Ectodermal cell (in vitro differentiated cells): ENCODE measurements around the gene L2HGDH.
A peak's percentile ranks its signal among the peaks of the same experiment; 100 is the strongest.

Experiments
- H3K27ac ChIP-seq: 2 replicates; pipeline ENCODE4 v1.7.0; 2013; ENCODE audit warnings: mild to moderate bottlenecking, low read depth, low read length; ENCODE audit not compliant: insufficient read depth, poor library complexity, severe bottlenecking
- H3K27me3 ChIP-seq: 2 replicates; pipeline ENCODE4 v1.7.0; 2013; ENCODE audit warnings: mild to moderate bottlenecking, low read length; ENCODE audit not compliant: insufficient read depth, control insufficient read depth, poor library complexity, severe bottlenecking
- H3K36me3 ChIP-seq: one replicate; pipeline ENCODE4 v1.7.0; 2013; ENCODE audit warnings: low read length; ENCODE audit not compliant: control insufficient read depth, insufficient read depth
- H3K4me1 ChIP-seq: one replicate; pipeline ENCODE4 v1.7.0; 2013; ENCODE audit warnings: low read length; ENCODE audit not compliant: control insufficient read depth, insufficient read depth
- H3K4me3 ChIP-seq: 2 replicates; pipeline ENCODE4 v1.7.0; 2013; ENCODE audit warnings: low read depth, low read length, control low read depth; ENCODE audit not compliant: insufficient read depth
- H3K9me3 ChIP-seq: 2 replicates; pipeline ENCODE4 v1.7.0; 2013; ENCODE audit warnings: mild to moderate bottlenecking, low read length, moderate library complexity; ENCODE audit not compliant: control insufficient read depth
- WGBS, 2 experiments: methylation state at CpG; one replicate each; pipeline ENCODE4 v1.1.7; 2013; ENCODE audit warnings: missing lambda C conversion rate in 2 of 2; 5-methylcytosine and 5-hydroxymethylcytosine counted together

L2HGDH gene

GRCh38 chr14:50340045-50340444, 28.0 kb upstream of the L2HGDH start:
- Histone ChIP-seq H3K36me3 (no peaks in the 10 kb centered on the region), H3K27me3 (no peaks in the 10 kb centered on the region), H3K27ac (no peak overlapping the region), H3K9me3 (no peaks in the 10 kb centered on the region), H3K4me1 (peaks cover 15% of the 10 kb centered on the region), H3K4me3 (no peak overlapping the region)
- WGBS, 2 experiments, result 93 to 95% methylated on average over 5 of the region's 5 CpGs

- Histone ChIP-seq H3K36me3 (no peaks in the 10 kb centered on the region), H3K4me3 (no peak overlapping the region), H3K4me1 (peaks cover 15% of the 10 kb centered on the region), H3K27me3 (no peaks in the 10 kb centered on the region), H3K27ac (no peak overlapping the region), H3K9me3 (no peaks in the 10 kb centered on the region)
- 84 to 88% methylated on average over 1 to 2 of the region's 3 CpGs for WGBS, 2 experiments
Measured at GRCh38 chr14:50339178-50339804, 27.3 kb upstream of the L2HGDH start.

GRCh38 chr14:50338587-50338986, 26.6 kb upstream of the L2HGDH start:
- no peaks in the 10 kb centered on the region for H3K27me3 ChIP-seq
- H3K9me3 ChIP-seq, result no peaks in the 10 kb centered on the region
- H3K4me1 ChIP-seq, result peaks cover 15% of the 10 kb centered on the region
- H3K36me3 ChIP-seq, result no peaks in the 10 kb centered on the region
- no peak overlapping the region for H3K27ac ChIP-seq
- no peak overlapping the region for H3K4me3 ChIP-seq
- 94% methylated on average over 2 of the region's 2 CpGs for WGBS, 2 experiments

- peaks cover 18% of the 10 kb centered on the region for H3K4me1 ChIP-seq
- peak overlapping the region; percentile 67 for H3K27ac ChIP-seq
- no peaks in the 10 kb centered on the region for H3K27me3 ChIP-seq
- no peaks in the 10 kb centered on the region for H3K9me3 ChIP-seq
- WGBS, 2 experiments, result 54 to 66% methylated on average over 7 of the region's 7 CpGs
- H3K4me3 ChIP-seq, result no peak overlapping the region
- no peaks in the 10 kb centered on the region for H3K36me3 ChIP-seq
Measured at GRCh38 chr14:50335989-50336824, 24.2 kb upstream of the L2HGDH start.

GRCh38 chr14:50335389-50335788, 23.4 kb upstream of the L2HGDH start:
- 22 to 36% methylated on average over 7 of the region's 7 CpGs for WGBS, 2 experiments
- Histone ChIP-seq H3K27me3 (no peaks in the 10 kb centered on the region), H3K27ac (peak overlapping the region; percentile 67), H3K4me3 (no peak overlapping the region), H3K36me3 (no peaks in the 10 kb centered on the region), H3K4me1 (peaks cover 15% of the 10 kb centered on the region), H3K9me3 (no peaks in the 10 kb centered on the region)

GRCh38 chr14:50334211-50334610, 22.2 kb upstream of the L2HGDH start:
- Histone ChIP-seq H3K27ac (no peak overlapping the region), H3K4me3 (no peak overlapping the region)
- WGBS, 2 experiments, result 90 to 91% methylated on average over 8 of the region's 8 CpGs

GRCh38 chr14:50333014-50333509, 21.0 kb upstream of the L2HGDH start:
- Histone ChIP-seq H3K27me3 (no peaks in the 10 kb centered on the region), H3K4me1 (peaks cover 15% of the 10 kb centered on the region), H3K9me3 (no peaks in the 10 kb centered on the region), H3K4me3 (no peak overlapping the region), H3K36me3 (peaks cover 2% of the 10 kb centered on the region), H3K27ac (no peak overlapping the region)
- 86% methylated on average over 3 of the region's 3 CpGs for WGBS, 2 experiments

More at GRCh38 chr14:50334211-50334610, 22.2 kb upstream of the L2HGDH start:
- Histone ChIP-seq H3K9me3 (no peaks in the 10 kb centered on the region), H3K36me3 (peaks cover under 1% of the 10 kb centered on the region), H3K4me1 (peaks cover 15% of the 10 kb centered on the region), H3K27me3 (no peaks in the 10 kb centered on the region)

GRCh38 chr14:50331596-50331995, 19.6 kb upstream of the L2HGDH start:
- Histone ChIP-seq H3K27me3 (no peaks in the 10 kb centered on the region), H3K36me3 (peaks cover 2% of the 10 kb centered on the region), H3K27ac (no peak overlapping the region), H3K4me3 (no peak overlapping the region), H3K4me1 (peaks cover 15% of the 10 kb centered on the region), H3K9me3 (no peaks in the 10 kb centered on the region)

- no peaks in the 10 kb centered on the region for H3K9me3 ChIP-seq
- 36 to 46% methylated on average over 9 of the region's 9 CpGs for WGBS, 2 experiments
- no peaks in the 10 kb centered on the region for H3K27me3 ChIP-seq
- H3K27ac ChIP-seq, result no peak overlapping the region
- H3K4me1 ChIP-seq, result no peaks in the 10 kb centered on the region
- H3K4me3 ChIP-seq, result no peak overlapping the region
- H3K36me3 ChIP-seq, result no peaks in the 10 kb centered on the region
Measured at GRCh38 chr14:50321009-50321660, 9.1 kb upstream of the L2HGDH start.

GRCh38 chr14:50320283-50320682, 8.3 kb upstream of the L2HGDH start:
- WGBS, 2 experiments, result 80 to 84% methylated on average over 8 of the region's 8 CpGs
- Histone ChIP-seq H3K27ac (no peak overlapping the region), H3K4me3 (no peak overlapping the region), H3K27me3 (no peaks in the 10 kb centered on the region), H3K4me1 (no peaks in the 10 kb centered on the region), H3K9me3 (no peaks in the 10 kb centered on the region), H3K36me3 (no peaks in the 10 kb centered on the region)
